NCI-H774 (cell line): Measurements from ENCODE around the gene LRRC73.
"Not testable (repeated sequence)": the region's sequence is repeated elsewhere in the genome, so short reads cannot be mapped to it uniquely, and the experiment has no call there.

Experiments used
- DNase-seq: peaks from one replicate; lab custom pipeline; 2025; lab: John Stamatoyannopoulos, UW

The LRRC73 gene

GRCh38 chr6:43509984-43510826 lies at the start of gene LRRC73:
TSS of gene LRRC73 (minus strand) at chr6:43510346. CDS start at chr6:43509785, 561 bp downstream.
- DNase-seq: peak; percentile 57

GRCh38 chr6:43559328-43559727 lies 49.2 kb upstream of the LRRC73 start:
- no peak for DNase-seq

GRCh38 chr6:43557620-43558019 lies 47.5 kb upstream of the LRRC73 start:
- not testable (repeated sequence) for DNase-seq

- DNase-seq: no peak
Observed at GRCh38 chr6:43547222-43547621, 37.1 kb upstream of the LRRC73 start.

GRCh38 chr6:43544461-43544860 lies 34.3 kb upstream of the LRRC73 start:
- no peak for DNase-seq

DNA sequence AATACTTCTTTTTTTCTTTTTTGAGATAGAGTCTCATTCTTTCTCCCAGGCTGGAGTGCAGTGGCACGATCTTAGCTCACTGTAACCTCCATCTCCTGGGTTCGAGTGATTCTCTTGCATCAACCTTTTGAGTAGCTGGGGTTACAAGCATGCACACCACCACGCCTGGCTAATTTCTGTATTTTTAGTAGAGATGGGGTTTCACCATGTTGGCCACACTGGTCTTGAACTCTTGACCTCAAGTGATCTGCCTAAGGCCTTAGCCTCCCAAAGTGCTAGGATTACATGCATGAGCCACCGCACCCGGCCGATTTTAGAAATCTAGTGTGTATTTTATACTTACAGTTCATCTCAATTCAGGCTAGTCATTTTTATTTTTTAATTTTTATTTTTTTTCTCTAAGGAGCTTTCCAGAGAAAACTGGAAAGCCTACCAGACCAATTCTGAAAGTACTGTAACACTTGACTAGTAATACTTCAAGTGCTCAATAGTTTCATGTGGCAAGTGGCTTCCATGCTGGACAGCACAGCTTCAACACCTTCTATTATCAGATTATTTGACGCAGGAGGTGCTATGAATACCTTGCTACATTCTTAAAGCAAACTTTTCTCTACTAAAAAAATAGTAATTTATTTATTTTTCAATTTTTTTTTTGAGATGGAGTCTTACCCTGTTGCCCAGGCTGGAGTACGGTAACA lies 31.8 kb upstream of the LRRC73 start:
- DNase-seq: no peak

DNA sequence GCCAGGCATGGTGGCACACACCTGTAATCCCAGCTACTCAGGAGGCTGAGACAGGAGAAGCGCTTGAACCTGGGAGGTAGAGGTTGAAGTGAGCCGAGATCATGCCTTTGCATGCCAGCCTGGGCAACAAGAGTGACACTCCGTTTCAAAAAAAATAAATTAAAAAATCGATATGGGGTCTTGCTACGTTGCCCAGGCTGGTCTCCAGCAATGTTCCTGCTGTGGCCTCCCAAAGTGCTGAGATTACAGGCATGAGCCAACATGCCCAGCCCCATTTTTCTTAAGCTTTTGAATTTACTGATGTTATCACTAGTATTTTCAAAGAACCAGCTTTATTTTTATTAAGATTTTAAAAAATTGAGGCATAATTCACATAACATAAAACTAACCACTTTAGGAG lies 30.4 kb upstream of the LRRC73 start:
- no peak for DNase-seq

- not testable (repeated sequence) for DNase-seq
Observed at GRCh38 chr6:43539409-43539808, 29.3 kb upstream of the LRRC73 start.

DNA sequence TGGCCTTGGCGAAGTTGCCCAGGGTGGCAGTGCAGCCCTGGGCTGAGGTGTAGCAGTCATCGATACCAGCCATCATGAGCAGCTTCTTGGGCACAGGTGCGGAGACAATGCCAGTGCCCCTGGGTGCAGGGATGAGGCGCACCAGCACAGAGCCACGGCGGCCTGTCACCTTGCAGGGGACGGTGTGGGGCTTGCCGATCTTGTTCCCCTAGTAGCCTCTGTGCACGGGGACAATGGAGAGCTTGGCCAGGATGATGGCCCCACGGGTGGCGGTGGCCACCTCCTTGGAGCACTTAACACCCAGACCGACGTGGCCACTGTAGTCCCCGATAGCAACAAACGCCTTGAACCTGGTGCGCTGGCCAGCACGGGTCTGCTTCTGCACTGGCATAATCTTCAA lies 28.8 kb upstream of the LRRC73 start:
- DNase-seq: not testable (repeated sequence)

- DNase-seq: no peak
Observed at GRCh38 chr6:43532201-43532600, 22.1 kb upstream of the LRRC73 start.

DNA sequence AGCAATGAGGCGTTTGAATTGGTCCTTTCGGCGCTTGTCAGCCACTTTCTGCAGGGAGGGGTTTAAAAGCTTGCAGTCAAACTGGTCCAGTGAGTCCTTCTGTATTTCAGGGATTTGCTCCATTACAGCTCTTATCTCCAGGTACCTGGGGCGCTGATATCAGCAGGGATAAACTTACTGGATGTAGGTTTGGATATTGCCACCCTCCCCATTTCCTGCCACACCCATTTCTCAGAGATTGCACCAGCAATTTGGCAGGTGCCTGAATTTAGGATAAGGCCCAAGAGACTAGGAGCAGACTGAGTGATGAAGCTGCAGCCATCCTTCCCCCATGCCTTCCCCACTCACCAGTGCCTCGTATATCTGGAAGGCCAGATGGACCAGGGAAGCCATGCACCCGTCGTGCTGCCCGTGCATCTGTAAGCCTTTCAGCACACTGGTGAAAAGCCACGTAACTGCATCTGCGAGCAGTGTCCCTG lies 14.4 kb upstream of the LRRC73 start:
- DNase-seq: no peak

- no peak for DNase-seq
Observed at GRCh38 chr6:43523284-43523683, 13.1 kb upstream of the LRRC73 start.

DNA sequence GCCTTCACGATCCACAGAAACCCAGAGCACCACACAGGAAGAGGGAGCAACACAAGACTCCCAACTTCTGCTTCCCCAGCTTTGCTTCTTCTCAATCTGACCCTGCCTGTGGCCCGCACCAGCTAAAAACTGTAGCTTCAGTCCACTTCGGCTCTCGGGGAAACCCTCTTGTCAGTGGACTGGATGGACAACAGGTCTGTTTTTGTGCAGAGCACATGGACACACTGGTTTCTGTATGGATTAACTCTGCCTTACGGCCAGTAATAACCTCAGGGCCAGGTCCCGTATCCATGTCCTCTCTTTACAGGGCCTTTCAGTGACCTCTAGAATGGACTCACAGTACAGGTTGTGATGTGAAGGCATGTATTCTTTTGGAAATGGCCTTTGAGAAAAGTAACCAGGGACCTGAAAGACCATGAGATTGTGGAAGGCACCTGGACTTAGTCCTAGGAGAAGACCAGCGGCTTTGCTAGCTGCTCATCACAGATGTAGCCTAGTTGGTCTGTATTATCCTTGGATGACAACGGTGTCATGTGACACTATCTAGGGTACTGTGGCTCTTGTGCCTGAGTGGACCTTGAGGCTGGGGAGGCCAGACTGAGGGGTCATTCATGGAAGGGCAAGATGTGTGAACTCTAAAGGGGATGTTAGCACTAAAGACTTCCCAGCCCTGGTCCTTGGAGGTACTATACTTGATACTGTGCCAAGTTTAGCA lies 12.6 kb upstream of the LRRC73 start:
- DNase-seq: no peak

DNA sequence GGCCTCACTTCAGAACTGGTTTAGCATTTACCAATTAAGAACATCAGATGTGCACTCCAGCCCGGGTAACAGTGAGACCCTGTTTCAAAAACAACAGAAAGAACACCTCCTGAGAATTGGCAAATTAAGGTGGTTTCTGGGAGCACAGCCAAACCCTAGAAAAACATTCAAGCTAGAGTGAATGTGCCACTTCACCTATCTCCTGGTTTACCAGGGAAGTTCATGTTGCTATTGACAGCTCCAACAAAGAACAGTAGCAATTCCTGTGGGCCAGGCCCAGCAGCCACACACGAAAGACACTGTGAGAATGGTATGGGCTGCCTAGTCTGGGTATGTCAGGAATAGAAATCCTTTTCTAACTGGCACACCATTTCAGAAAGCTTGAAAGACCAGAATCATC lies 11.7 kb upstream of the LRRC73 start:
- DNase-seq: no peak

DNA sequence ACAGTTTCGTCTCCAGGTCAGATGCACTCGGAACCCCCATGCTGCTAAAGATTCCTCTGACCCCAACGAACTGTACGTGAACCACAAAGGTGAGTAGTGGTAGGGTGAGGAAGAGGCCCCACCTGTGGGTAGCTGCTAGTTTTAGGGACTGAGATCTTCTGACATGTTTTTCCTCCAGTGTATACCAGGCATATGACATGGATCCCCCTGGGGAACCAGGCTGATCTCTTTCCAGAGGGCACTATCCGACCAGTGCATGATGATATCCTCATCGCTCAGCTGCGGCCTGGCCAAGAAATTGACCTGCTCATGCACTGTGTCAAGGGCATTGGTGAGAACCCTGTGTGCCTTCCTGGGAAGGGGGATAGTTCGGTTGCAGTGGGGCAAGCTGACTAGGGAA lies 10.0 kb upstream of the LRRC73 start:
- DNase-seq: no peak

DNA sequence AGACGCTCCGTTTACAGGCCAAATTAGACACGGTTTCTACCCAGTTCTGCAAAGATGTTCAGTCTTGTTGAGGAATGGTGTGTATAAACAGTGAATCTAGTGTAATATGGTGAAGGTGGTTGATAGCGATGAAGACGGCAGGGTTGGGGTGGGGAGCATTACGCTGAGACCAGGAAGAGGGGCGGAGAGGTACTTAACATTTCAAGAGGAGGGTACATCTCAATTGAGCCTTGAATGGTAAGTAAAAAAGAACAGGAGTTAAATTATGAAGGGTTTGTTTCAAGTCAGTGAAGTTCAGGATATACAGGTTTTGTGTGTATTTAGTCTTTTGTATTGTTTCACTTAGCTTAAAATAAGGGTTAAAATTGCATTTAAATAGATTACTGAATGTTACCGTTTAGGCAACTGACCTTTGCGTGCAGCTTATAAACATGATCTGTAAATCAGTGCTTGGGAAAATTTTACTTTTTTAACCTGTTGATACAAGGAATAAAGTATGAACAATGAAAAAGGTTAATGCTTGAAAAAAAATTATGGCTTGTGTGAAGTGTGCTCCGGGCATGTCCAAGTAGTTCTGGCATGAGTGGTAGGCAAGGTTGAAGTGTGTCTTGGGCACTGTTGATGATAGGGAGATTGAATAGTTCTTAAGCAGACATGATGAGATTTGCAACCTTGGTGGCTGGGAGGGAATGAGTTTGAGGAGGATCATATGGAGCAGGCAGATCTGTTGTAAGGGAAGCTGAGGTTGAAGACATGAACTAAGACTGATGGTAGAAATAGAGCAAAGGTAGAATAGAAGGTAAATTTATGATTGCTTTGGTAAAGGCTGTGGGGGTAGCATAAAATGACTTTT lies 7.6 kb upstream of the LRRC73 start:
- no peak for DNase-seq

GRCh38 chr6:43516697-43517504 lies 6.8 kb upstream of the LRRC73 start, which contains the start of the genes POLR1C and YIPF3:
TSS of gene POLR1C (plus strand) at chr6:43517089. CDS start at chr6:43517110, 21 bp downstream.
TSS of gene YIPF3 (minus strand) at chr6:43516926. CDS start at chr6:43516807, 119 bp downstream.
- peak; percentile 98 for DNase-seq

GRCh38 chr6:43516367-43516696 lies 6.2 kb upstream of the LRRC73 start:
- DNase-seq: no peak

DNA sequence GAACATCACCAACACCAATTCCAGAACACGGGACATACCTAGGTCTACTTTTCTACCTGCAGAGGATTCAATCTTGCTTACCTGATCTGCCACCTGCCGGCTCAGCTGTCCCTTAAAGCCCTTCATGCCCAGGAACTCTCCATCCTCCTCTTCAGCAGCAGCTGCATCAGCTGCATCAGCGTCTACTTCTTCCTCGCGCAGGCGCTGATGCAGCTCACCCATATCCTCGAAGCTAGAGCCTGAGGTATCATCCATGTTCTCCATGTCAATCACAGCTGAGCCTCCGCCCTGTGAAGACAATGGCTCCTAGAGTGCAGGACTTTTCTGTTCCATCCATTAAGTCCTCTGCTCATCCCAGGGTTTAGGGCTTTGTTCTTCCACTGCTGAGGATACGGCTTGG lies 5.7 kb upstream of the LRRC73 start:
- no peak for DNase-seq

GRCh38 chr6:43511824-43512415 lies 1.8 kb upstream of the LRRC73 start:
- DNase-seq: no peak
